Measurements from ENCODE around the gene FOXF1.

Gene FOXF1

DNA sequence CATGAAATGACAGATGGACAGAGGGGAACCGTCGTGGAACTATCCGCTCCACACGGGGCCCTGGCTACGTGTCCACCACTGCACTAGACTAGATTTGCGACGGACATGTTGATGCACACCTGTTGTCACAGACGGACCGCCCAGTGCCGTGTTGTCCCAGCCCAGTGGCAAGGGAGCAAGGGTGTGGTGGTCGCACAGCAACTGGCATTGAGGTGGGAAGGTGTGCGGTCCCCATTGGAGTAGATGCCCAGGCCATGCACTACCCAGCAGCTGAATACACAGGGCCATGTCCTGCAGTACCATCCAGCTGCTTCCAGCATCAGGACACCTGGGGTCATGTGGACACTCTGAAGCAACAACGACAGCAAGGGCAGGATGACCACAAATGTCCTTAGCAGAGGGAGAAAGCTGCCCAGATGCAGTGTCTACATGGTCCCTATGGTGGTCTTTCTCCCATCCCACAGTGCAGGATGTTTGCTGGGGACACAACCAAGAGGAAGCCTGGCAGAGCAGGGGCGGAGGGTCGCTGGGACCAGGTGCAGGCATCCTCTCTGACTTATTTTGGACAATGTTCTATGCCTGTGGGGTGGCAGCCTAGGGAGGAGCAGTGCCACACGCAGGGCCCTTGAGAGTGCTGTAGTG is 8.8 kb downstream of the FOXF1 start:
- DNase-seq, result no peak

DNA sequence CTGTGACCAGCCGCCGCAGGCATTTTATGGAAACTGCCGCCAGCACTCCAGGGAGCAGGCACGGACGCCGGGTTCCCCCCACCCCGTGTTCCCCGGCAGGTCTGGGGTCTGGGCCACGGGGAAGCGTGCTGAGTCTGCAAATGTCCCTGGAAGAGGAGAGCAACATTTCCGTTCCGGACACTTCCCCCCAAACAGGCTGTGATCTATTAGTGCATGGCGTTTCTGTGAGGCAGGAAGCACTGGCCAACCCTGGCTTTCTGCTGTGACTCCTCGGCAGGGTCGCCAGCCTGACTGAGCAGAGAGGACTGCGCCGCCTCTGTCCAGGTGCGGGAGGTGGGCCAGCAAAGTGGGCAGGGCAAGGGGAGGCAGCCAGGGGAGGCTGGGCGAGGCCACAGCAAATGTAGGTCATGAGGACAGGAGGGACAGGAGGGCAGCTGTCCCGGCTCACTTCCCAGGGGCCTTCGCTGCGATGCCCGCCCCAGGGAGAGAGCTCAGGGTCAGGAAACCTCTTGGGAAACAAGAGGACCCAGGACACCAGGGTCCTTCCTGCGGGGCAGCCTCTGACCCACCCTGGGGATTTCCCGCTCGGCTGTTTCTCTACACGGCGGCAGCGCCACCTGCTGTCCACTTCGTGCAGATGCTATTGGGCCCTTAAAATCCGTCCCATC is 9.5 kb downstream of the FOXF1 start:
- DNase-seq, result peak; percentile 47

DNA sequence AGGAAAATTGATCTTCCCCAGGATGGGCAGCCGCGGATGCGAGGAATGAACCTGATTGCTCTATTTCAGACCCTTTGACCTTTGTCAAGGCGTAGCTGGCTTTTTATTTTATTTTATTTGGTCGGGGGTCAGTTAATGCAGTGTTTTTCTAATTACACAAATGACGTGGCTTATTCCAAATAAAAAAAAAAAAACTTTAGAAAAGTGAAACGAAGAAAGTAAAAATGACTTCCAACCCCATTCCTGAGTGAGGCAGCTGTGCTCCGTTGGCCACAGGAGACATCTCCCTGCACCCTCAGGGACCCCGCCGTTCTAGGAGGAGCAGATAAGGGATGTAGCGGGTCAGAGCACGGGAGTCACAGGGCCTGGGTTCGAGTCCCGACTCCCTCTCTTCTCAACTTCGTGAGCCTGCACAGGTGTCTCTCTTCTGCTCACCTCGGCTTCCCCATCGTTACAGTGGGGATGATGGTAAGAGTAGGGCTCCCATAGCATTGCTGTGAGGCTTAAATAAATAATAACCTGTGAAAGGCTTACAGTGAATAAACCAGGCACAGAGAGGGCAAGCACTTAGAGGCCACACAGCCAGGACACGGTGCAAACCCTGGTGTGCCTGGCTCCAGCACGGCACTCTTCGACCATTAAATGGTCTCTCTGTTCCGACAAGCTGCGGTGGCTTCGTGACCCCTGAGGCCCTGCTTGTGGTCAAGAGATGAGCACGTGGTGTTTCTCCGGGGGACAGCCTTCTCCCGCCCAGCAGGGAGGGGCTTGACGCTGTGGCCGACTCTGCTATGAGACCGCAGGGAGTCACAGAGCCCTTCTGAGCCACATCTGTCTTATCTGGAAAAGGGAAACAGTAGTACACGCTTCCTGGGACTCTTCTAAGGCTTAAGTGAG is 10.2 kb downstream of the FOXF1 start:
- DNase-seq, result no peak

DNA sequence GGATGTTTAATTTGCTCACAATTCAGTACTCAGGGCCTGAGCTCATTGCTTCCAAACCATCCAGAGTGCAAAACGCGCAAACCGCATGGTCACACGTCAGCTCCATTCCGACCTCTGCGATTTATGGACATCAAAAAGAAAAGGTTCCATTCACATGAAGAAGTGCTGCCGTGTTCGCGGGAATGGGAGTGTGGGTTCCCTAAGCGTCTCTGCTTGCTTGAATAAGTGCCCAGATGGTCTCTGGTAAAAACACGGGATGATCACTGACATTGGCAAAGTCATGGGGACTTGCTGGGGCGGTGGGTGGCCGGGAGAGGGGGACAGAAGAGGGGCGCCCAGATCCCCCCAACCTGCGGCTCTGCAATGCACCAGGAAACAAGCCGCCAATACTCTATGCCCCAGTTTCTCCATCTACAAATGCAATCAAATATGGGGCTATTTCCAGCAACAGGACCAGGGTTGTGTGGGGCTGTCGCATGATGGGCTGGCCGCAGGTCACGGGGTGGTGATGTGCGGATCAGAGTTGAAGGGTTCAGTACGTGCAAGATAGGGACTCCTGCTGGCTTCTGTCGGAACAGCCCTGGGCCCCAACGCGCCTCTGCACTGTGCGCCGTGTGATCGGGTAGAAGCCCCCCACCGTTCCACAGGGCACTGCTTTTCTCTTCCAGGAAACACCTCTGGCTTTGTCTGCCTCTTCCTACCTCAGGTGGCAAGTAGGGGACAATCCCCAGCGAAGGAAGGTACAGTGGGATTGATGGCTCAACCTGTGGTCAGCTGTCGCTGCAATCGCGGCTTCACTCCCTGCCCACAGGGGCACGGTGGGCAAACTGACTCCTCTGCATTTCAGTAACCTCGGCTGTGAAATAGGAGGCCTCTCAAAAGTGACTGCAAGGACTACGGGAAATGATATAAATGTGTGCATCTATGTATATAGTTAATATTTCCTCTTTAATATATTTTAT is 11.2 kb downstream of the FOXF1 start:
- DNase-seq, result no peak

DNA sequence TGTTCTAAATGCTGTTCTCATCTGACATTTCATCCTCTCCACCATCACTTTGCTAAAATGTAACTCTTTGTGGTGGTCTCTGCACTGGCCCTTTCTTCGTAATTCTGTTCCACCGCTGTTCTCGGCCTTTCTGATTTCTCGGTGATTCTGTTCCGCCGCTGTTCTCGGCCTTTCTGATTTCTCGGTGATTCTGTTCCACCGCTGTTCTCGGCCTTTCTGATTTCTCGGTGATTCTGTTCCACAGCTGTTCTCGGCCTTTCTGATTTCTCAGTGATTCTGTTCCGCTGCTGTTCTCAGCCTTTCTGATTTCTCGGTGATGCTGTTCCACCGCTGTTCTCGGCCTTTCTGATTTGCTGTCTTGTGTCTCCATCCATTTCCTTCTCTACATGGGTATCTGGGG is 12.3 kb downstream of the FOXF1 start:
- DNase-seq, result no peak

DNA sequence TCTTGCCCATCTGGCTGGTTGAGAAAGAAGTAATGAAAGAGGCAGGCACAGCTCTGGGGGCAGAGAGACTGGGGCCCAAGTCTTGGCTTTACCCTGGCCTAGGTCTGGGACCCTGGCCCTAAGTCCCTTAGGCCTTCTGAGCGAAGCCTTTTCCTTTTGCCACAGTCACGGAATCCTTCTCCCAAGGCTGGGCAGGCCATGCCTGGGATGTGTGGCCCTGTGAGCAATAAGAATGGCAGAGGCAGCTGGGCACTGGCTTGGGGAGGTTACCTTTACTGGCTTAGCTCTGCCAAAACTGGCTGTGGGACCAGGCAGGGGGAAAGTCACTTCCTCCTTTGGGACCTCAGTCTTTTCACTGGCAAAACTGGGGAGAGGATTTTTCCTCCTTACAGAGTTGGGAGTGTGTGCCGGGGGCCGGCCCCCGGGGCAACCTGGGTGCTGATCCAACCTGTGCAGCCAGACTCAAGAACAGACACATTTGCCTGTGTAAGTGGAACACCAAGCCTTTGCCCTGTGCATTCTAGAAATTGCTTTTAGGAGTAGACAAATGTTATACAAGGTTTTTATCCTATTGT is 12.9 kb downstream of the FOXF1 start:
- DNase-seq, result no peak

DNA sequence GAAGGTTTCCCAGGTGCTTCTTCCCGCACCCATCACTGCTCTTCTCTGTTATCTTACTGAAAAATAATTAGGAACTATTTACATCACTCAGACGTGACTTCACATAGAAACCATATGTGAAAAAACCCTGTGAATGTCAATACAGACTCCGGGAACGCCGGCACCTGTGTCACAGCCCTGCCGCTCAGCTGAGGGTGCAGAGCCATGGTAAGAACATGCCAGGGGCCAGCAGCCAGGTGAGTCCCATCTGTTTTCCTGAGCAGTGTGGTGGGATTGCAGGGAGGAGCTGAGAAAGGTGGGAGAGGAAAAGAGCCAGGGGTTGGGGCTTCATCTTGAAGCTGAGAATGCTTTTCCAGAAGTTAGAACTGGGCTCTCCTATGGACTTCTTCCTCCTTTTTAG is 13.7 kb downstream of the FOXF1 start:
- DNase-seq, result no peak

DNA sequence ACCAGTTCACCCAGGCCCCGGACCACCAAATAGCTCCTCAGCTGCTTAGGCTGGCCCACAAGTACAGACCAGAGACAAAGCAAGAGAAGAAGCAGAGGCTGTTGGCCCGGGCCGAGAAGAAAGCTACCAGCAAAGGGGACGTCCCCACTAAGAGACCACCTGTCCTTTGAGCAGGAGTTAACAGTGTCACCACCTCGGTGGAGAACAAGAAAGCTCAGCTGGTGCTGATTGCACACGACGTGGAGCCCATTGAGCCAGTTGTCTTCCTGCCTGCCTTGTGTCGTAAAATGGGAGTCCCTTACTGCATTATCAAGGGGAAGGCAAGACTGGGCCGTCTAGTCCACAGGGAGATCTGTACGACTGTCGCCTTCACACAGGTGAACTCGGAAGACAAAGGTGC is 15.4 kb downstream of the FOXF1 start:
- no peak for DNase-seq

DNA sequence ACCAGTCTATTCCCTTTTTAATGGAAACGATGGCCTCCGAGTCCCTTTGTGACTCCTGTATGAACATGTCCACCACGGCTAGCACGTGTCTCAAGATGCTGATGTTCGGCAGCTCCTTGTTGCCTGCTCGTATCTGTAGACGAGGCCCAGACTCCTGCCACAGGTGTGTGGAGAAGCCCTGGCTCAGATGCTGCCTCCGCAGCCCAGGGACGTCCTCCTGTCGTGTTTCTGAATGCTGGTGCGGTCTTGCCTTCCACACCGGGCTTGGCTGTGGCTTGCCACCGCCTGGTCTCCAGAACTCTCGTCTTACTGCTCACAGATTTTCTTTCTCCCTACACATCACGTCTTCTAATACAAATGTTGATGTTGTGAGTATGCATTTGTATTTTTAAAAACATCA is 17.0 kb downstream of the FOXF1 start:
- DNase-seq, result no peak

DNA sequence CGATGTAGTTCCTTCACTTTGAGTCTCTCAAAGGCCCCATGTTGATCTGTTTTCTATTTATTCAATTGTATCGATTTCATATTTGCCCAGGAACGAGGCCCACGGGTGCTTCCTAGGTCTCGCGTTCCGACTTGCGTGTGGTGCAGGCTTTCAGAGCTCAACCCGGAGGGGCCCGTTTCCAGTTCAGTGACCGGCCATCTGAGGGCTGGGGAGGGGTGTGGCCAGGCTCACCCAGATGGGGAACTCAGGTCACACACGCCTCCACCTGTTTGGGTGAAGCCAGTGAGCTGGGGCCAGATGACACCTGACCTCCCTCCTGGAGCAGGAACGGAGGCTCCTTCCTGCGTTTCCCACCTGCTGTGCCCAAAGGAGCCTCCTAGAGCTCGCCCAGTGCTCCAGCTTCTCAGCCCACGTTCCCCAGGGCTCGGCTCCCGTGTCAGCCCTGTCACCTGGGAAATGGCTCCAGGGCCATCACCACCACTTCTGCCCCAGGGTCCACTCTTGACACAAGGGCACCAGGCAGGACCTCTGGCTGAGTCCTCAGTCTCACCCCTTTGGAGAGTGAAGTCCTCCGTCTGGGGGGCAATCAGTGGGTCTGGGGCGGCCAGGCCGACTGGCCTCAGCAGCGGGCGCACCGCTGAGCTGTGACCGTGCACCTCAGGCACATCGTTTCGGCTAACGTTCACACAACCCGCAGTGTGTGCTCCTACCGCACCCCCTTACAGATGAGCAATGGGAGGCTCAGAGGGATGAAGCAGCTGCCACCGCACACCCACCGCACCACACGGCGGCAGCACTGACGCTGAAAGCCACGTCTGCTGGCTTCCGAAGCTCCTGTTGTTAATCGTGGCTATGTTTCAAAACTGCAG is 18.0 kb downstream of the FOXF1 start:
- no peak for DNase-seq

DNA sequence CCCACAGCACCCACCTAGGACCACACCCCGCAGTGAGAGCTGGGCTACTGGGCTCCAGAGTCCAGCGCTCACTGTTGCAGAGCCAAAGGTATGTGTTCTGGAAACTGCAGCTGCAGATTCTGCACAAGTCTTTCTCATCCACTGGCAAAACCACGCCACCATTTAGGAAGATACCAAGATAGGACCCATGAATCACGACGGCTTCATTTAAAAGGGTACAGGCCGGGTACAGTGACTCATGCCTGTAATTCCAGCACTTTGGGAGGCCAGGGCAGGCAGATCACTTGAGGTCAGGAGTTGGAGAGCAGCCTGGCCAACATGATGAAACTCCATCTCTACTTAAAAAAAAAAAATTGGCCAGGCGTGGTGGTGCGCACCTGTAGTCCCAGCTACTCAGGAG is 18.8 kb downstream of the FOXF1 start:
- DNase-seq, result no peak

DNA sequence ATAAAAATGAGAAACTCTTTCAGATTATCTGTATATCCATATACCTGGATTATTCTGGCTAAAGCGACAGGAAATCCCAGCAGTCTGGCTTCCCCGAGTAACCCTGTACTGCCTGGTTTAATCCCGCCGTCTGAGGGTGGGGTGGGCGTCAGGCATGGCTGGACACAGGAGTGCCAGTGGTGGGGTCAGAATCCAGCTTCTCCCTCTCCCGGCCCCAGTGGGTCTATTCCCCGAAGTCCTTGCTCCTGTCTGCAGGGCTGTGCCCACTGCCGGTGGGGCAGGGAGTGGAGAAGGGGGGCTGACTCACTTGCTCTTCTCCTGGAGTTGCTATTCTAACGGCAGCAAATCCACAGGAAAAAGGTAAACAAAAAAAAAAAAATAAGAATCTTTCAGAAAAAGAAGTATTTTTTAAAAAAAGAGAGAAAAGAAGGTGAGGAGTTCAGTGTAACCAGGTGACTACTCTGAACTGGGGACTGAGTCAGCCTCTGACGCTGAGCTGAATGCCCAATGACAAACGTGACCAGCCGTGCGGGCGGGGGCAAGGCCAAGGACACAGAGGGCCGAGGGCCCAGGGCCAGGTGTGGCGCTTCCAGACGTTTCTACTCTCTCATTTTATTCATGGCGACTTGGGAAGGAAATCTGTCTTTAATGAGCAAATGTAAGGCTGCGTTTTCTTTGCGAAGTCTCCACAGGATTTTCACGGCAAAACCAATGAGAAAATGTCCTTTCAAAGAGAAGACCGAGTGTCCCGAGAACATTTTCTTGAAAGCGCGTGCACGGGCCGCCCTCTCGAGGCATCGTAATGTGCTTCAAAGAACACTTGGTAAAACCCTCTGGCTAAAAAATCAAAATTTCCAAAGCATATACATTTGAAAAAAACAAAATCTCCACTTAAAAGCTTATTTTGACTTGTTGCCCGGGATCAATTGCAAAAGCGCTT is 20.2 kb downstream of the FOXF1 start:
- DNase-seq, result no peak

DNA sequence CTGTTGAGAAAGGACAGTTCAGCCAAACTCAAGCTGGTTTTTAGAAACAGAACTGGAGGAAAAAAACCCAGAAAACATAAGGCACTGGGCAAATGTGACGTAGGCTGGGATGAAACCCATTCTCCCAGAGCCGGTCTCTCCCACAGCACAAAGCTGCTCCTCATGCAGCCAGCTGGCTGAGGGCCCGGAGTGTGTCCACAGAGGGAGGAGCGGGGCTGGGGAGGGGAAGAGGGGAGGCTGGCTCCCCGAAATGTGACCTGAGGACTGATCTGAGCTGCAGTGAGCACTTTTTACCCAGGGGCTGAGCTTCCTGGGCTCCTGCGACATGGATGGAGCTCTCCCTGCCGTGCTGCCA is 20.8 kb downstream of the FOXF1 start:
- no peak for DNase-seq

DNA sequence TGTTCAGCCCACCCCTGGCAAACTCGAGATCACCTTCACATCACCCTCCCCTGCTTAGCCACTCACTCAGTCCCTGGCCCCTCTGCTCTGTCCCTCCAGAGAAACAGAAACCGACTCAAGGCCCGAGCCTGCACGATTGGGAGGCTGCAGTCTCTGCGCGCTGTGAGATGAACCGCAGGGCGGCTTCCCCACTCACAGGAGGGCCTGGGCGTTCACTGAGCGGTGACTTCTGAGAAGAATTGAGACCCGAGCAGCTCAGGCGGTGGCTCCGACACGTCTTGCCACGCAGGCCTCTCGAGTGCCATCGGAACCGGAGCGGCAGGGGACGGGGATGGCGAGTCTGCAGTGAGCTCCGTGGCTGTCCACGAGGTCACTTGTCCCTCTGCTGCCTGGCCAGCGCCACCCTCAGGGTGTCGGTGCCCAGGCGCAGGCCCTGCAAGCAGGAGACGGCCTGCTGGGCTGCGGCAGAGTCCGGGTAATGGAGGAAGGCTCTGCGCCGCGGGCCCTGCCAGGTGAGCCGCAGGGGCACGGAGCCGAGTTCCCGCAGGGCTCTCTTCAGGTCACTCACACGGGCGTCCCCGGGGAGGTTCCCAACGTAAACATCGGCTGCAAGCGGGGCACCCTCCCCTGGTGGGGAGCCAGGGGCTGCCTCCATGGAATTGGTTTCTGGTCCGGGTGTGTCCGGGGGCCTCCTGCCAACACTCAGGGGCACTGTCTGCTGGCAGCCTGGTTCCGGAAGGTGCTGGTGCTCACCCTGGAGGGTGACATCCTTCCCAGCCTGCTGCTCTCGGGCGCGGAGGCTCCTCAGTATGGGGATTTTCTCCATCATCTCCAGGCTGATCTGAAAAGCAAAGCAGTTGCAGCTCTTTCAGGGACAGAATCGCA is 21.6 kb downstream of the FOXF1 start:
- DNase-seq, result no peak

DNA sequence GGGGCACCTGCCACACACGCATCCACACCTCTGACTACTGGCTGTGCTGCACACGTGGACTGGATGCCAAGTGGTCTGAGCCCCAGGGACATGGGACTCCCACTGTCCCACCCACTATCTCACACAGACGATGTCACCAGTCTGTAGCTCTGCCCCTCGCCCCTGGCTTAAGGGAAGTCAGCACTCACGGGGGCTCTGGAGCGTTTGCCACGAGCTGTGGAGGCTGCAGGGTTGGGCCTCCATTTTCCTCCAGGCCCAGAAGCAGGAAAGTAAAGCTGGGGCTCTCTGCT is 22.1 kb downstream of the FOXF1 start:
- no peak for DNase-seq

DNA sequence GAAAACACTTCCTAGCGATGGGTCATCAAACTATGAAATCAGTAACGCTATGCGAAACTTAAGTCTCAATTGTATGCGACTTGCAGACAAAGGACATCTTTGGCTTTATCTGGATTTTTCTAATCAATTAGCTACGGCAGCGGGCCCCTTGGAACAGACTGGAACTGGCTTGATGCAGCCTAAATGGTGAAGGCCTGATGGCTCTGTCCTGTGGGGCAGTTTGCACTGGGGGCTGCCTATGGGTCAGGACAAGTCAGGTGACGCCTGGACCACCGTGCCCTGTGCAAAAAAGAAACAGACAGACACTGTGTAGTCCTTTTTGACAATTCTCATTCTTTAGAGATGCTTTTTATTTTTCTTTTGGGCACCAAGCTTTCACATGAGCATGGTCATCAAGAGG is 22.7 kb downstream of the FOXF1 start:
- no peak for DNase-seq

DNA sequence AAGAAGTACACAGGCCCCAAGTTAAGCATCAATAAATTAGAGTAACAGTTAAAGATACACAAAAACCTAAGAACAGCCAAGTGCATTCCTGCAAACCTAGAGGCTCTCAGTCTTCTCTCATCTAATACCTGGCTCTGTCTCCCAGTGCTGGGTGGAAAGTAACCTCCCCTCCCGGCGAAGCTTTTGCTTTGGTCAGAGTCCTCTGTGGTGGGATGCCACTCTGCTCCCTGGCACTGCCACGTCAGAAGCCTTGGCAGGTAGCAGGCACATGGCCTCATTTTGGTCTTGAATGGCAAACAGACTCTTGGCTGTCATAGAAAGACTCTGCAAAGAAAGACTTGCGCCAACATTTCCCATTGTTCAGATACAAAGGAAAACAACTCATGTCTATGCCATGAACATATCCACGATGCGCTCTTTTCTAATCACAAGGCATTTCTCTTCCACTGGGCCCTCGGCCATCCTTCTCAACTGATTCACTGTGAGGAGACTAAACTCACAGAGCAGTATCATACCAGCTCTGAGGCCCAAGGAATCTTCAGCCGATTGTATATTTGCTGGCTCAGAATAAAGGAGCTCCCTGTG is 23.5 kb downstream of the FOXF1 start:
- DNase-seq, result no peak

DNA sequence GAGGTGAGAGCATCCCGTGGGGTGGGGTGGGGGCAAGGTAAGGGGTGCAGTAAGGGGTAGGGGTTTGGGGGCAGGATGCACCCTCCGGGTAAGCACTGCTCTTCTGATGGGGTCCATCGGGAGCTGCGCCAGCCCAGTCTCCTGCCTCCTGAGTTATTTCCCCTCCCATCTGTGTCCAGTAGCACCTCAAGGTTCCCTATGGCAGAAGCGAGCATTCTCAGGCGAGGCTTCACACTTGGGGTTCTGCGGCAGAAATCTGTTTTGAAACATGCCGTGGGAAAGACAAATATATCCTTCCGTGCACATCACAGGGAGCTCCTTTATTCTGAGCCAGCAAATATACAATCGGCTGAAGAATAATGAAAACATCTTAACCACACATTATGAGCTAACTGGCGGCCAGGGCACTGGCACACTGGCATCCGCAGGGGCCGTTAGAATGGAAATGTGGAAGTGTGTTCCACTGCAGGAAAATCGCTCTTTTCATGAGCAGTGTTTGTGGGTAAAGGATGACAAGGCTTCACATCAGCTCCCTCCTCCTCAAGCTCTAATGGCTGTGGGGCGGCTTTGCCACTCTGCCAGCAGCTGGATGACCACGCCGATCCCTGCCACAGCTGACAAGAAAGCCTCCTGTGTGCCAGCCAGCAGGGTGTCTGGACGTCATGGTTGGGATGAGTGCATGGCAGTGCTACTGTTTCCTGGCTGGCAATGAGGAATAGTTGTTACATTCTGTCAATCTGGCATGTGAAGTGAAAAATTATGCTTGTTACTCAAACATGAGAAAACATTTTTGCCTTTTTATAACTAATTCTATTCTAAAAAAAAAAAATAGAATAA is 24.7 kb downstream of the FOXF1 start:
- no peak for DNase-seq
